Measurements from ENCODE around the gene KLHL4. TPM values are rescaled to one million over a fixed set of nuclear protein-coding genes. Genes with fewer than 3 reads are reported as not detected.

KLHL4 gene
- total RNA-seq, 1 experiment from 2014 or later: 0.10 TPM

DNA sequence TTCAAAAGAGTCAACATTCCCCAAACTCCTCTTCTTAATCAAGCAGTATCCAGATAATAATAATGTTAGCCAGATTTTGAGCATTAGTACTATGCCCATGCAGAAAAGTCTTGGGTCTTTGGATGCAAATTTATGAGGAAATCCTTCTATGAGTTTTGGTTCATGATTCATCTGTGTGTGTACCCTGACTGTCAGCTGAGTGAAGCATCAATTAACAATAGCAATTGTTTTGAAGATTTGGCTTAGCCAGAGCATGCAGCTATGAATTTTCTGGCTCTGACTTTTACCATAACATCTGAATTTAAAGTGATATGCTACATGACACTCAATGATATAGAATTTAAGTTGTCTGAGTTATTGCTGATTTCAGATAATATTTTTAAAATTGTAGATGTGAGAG, 145.8 kb downstream of the KLHL4 start:
- H3K9ac ChIP-seq (ENCODE audit: low read length): no peak overlapping the region
- H3K9me2 ChIP-seq (ENCODE audit: insufficient read depth): no peaks in the 10 kb centered on the region
- intact Hi-C loops (cut with micrococcal nuclease): no loop called here
- H3K9me3 ChIP-seq (ENCODE audit: control insufficient read depth in 1 of 2, insufficient read depth in 1 of 2, low read depth in 1 of 2, low read length in 2 of 2): no peaks in the 10 kb centered on the region
- CTCF ChIA-PET: no interaction called here
- H3K27ac ChIP-seq (ENCODE audit: low read depth, low read length): no peak overlapping the region
- BruUV-seq (replicated peaks): no TSS peak
- no peak overlapping the region for H2AFZ ChIP-seq (ENCODE audit: low read depth, low read length, poor library complexity, severe bottlenecking)
- TF ChIP-seq EZH2phosphoT487 (IDR thresholded peaks at IDR 0.05; ENCODE audit: borderline replicate concordance) (no peak), EZH2 (IDR thresholded peaks at IDR 0.05) (no peak), EGR1 (IDR thresholded peaks at IDR 0.05; ENCODE audit: low read depth) (no peak)
- TF ChIP-seq, protein P1, sequence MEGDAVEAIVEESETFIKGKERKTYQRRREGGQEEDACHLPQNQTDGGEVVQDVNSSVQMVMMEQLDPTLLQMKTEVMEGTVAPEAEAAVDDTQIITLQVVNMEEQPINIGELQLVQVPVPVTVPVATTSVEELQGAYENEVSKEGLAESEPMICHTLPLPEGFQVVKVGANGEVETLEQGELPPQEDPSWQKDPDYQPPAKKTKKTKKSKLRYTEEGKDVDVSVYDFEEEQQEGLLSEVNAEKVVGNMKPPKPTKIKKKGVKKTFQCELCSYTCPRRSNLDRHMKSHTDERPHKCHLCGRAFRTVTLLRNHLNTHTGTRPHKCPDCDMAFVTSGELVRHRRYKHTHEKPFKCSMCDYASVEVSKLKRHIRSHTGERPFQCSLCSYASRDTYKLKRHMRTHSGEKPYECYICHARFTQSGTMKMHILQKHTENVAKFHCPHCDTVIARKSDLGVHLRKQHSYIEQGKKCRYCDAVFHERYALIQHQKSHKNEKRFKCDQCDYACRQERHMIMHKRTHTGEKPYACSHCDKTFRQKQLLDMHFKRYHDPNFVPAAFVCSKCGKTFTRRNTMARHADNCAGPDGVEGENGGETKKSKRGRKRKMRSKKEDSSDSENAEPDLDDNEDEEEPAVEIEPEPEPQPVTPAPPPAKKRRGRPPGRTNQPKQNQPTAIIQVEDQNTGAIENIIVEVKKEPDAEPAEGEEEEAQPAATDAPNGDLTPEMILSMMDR (IDR thresholded peaks at IDR 0.05 in 2 of 3, conservative IDR thresholded peaks at IDR 0.05 in 1 of 3; ENCODE audit: borderline replicate concordance in 1 of 3, insufficient read depth in 1 of 3, low read depth in 2 of 3, low read length in 2 of 3): no peak
- TF ChIP-seq, protein P2, sequence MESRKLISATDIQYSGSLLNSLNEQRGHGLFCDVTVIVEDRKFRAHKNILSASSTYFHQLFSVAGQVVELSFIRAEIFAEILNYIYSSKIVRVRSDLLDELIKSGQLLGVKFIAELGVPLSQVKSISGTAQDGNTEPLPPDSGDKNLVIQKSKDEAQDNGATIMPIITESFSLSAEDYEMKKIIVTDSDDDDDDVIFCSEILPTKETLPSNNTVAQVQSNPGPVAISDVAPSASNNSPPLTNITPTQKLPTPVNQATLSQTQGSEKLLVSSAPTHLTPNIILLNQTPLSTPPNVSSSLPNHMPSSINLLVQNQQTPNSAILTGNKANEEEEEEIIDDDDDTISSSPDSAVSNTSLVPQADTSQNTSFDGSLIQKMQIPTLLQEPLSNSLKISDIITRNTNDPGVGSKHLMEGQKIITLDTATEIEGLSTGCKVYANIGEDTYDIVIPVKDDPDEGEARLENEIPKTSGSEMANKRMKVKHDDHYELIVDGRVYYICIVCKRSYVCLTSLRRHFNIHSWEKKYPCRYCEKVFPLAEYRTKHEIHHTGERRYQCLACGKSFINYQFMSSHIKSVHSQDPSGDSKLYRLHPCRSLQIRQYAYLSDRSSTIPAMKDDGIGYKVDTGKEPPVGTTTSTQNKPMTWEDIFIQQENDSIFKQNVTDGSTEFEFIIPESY (IDR thresholded peaks at IDR 0.05; ENCODE audit: extremely low read depth, insufficient replicate concordance, low read length): no peak
- no peaks in the 10 kb centered on the region for H3K27me3 ChIP-seq (ENCODE audit: insufficient read depth, low read length)
- no peaks in the 10 kb centered on the region for H3K36me3 ChIP-seq (ENCODE audit: control insufficient read depth in 1 of 2, insufficient read depth in 2 of 2, low read length in 2 of 2)
- H3K4me2 ChIP-seq (ENCODE audit: low read length): no peak overlapping the region
- no peaks in the 10 kb centered on the region for H3K79me2 ChIP-seq (ENCODE audit: insufficient read depth, low read length)
- ATAC-seq (no peak), DNase-seq (ENCODE audit: low read depth, low spot score) (no peak)
- no peaks in the 10 kb centered on the region for H3K4me1 ChIP-seq (ENCODE audit: control insufficient read depth in 1 of 2, insufficient read depth in 2 of 2, low read length in 2 of 2)
- POLR2A ChIA-PET: no interaction called here
- RAD21 ChIA-PET (ENCODE audit: low non-redundant PET in 1 of 2, low total read pairs in 2 of 2, uncharacterized antibody in 2 of 2, unreplicated experiment in 2 of 2): no interaction called here
- no peaks in the 10 kb centered on the region for H4K20me1 ChIP-seq (ENCODE audit: insufficient read depth)
- H3K4me3 ChIP-seq (replicated peaks in 1 of 2; ENCODE audit: low read depth in 1 of 2, low read length in 2 of 2): no peak overlapping the region

DNA sequence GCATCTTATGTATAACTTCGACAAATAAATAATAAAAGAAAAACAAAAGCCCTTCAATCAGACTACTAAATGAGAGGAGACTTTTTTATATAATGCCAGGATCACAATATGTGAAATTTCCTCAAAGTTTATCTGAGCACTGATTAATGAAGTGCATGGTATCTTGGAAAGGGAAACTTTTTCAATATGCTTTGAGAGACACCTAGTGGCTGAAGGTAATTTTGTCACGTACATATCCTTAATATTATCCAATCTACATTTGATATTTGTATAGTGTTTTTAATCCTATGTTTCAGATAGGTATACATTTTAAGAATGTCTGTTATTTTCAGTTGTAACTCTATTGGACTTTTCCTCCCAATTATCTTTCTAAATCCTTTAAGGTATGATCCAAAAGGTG, 146.8 kb downstream of the KLHL4 start:
- H3K9ac ChIP-seq (ENCODE audit: low read length): no peak overlapping the region
- ATAC-seq (no peak), DNase-seq (ENCODE audit: low read depth, low spot score) (no peak)
- no peaks in the 10 kb centered on the region for H3K4me1 ChIP-seq (ENCODE audit: control insufficient read depth in 1 of 2, insufficient read depth in 2 of 2, low read length in 2 of 2)
- H3K4me3 ChIP-seq (replicated peaks in 1 of 2; ENCODE audit: low read depth in 1 of 2, low read length in 2 of 2): no peak overlapping the region
- no peaks in the 10 kb centered on the region for H3K79me2 ChIP-seq (ENCODE audit: insufficient read depth, low read length)
- POLR2A ChIA-PET: no interaction called here
- no peak overlapping the region for H3K27ac ChIP-seq (ENCODE audit: low read depth, low read length)
- no peaks in the 10 kb centered on the region for H4K20me1 ChIP-seq (ENCODE audit: insufficient read depth)
- H3K9me2 ChIP-seq (ENCODE audit: insufficient read depth): no peaks in the 10 kb centered on the region
- no peaks in the 10 kb centered on the region for H3K36me3 ChIP-seq (ENCODE audit: control insufficient read depth in 1 of 2, insufficient read depth in 2 of 2, low read length in 2 of 2)
- H3K9me3 ChIP-seq (ENCODE audit: control insufficient read depth in 1 of 2, insufficient read depth in 1 of 2, low read depth in 1 of 2, low read length in 2 of 2): no peaks in the 10 kb centered on the region
- RAD21 ChIA-PET (ENCODE audit: low non-redundant PET in 1 of 2, low total read pairs in 2 of 2, uncharacterized antibody in 2 of 2, unreplicated experiment in 2 of 2): no interaction called here
- TF ChIP-seq CEBPB (IDR thresholded peaks at IDR 0.05; ENCODE audit: low read depth): no peak
- TF ChIP-seq, protein P1 (IDR thresholded peaks at IDR 0.05 in 2 of 3, conservative IDR thresholded peaks at IDR 0.05 in 1 of 3; ENCODE audit: borderline replicate concordance in 1 of 3, insufficient read depth in 1 of 3, low read depth in 2 of 3, low read length in 2 of 3): peak in 1 of 3 experiments; percentile 19; a peak in 1 of 6 replicates
- no peaks in the 10 kb centered on the region for H3K27me3 ChIP-seq (ENCODE audit: insufficient read depth, low read length)
- H3K4me2 ChIP-seq (ENCODE audit: low read length): no peak overlapping the region
- CTCF ChIA-PET: no interaction called here
- BruUV-seq (replicated peaks): no TSS peak
- no peak overlapping the region for H2AFZ ChIP-seq (ENCODE audit: low read depth, low read length, poor library complexity, severe bottlenecking)
- intact Hi-C loops (cut with micrococcal nuclease): no loop called here
